ENCODE data around the gene FARS2.

- no peak for TF ChIP-seq YY1 (tag by site-specific recombination; IDR thresholded peaks at IDR 0.05)
- no peak for TF ChIP-seq CTCF (tag by site-specific recombination; IDR thresholded peaks at IDR 0.05)
- TF ChIP-seq ZNF704 (tag by site-specific recombination; IDR thresholded peaks at IDR 0.05): no peak
- no peak for TF ChIP-seq ZNF548 (tag by site-specific recombination; IDR thresholded peaks at IDR 0.05)
- TF ChIP-seq, protein P1, sequence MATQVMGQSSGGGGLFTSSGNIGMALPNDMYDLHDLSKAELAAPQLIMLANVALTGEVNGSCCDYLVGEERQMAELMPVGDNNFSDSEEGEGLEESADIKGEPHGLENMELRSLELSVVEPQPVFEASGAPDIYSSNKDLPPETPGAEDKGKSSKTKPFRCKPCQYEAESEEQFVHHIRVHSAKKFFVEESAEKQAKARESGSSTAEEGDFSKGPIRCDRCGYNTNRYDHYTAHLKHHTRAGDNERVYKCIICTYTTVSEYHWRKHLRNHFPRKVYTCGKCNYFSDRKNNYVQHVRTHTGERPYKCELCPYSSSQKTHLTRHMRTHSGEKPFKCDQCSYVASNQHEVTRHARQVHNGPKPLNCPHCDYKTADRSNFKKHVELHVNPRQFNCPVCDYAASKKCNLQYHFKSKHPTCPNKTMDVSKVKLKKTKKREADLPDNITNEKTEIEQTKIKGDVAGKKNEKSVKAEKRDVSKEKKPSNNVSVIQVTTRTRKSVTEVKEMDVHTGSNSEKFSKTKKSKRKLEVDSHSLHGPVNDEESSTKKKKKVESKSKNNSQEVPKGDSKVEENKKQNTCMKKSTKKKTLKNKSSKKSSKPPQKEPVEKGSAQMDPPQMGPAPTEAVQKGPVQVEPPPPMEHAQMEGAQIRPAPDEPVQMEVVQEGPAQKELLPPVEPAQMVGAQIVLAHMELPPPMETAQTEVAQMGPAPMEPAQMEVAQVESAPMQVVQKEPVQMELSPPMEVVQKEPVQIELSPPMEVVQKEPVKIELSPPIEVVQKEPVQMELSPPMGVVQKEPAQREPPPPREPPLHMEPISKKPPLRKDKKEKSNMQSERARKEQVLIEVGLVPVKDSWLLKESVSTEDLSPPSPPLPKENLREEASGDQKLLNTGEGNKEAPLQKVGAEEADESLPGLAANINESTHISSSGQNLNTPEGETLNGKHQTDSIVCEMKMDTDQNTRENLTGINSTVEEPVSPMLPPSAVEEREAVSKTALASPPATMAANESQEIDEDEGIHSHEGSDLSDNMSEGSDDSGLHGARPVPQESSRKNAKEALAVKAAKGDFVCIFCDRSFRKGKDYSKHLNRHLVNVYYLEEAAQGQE (tag by site-specific recombination; IDR thresholded peaks at IDR 0.05): no peak
- no peak for TF ChIP-seq YY2 (tag by site-specific recombination; IDR thresholded peaks at IDR 0.05)
Measured at GRCh38 chr6:5684320-5685053, 423.2 kb downstream of the FARS2 start.
